8988T (cell line): ENCODE measurements around the gene UNC5C.

Experiments
- DNase-seq: peaks from one replicate; pipeline ENCODE4 v3.0.0; 2011

UNC5C gene

GRCh38 chr4:95256108-95256835 is 292.5 kb downstream of the UNC5C start:
- DNase-seq, result no peak

GRCh38 chr4:95255396-95256107 is 293.2 kb downstream of the UNC5C start:
- no peak for DNase-seq

GRCh38 chr4:95251568-95251967 is 297.2 kb downstream of the UNC5C start:
- no peak for DNase-seq

GRCh38 chr4:95250544-95251137 is 298.1 kb downstream of the UNC5C start:
- no peak for DNase-seq

- DNase-seq, result no peak
Observed at GRCh38 chr4:95249426-95250021, 299.2 kb downstream of the UNC5C start.

GRCh38 chr4:95248720-95249425 is 299.9 kb downstream of the UNC5C start:
- no peak for DNase-seq

GRCh38 chr4:95243892-95244291 is 304.9 kb downstream of the UNC5C start:
- DNase-seq, result no peak

- no peak for DNase-seq
Observed at GRCh38 chr4:95238554-95238953, 310.2 kb downstream of the UNC5C start.

- DNase-seq, result no peak
Observed at GRCh38 chr4:95232358-95233156, 316.2 kb downstream of the UNC5C start.

- DNase-seq, result no peak
Observed at GRCh38 chr4:95231681-95232080, 317.1 kb downstream of the UNC5C start.

- DNase-seq, result no peak
Observed at GRCh38 chr4:95225849-95226248, 322.9 kb downstream of the UNC5C start.

GRCh38 chr4:95224402-95224801 is 324.4 kb downstream of the UNC5C start:
- no peak for DNase-seq

GRCh38 chr4:95220205-95221175 is 328.3 kb downstream of the UNC5C start:
- no peak for DNase-seq

GRCh38 chr4:95219109-95219508 is 329.7 kb downstream of the UNC5C start:
- DNase-seq, result no peak

- DNase-seq, result no peak
Observed at GRCh38 chr4:95217197-95217596, 331.6 kb downstream of the UNC5C start.

- DNase-seq, result no peak
Observed at GRCh38 chr4:95216636-95217035, 332.1 kb downstream of the UNC5C start.

- DNase-seq, result no peak
Observed at GRCh38 chr4:95215991-95216605, 332.7 kb downstream of the UNC5C start.

- DNase-seq, result no peak
Observed at GRCh38 chr4:95215043-95215442, 333.7 kb downstream of the UNC5C start.

GRCh38 chr4:95214408-95214807 is 334.4 kb downstream of the UNC5C start:
- DNase-seq, result no peak

GRCh38 chr4:95213366-95213765 is 335.4 kb downstream of the UNC5C start:
- DNase-seq, result no peak

GRCh38 chr4:95212692-95213091 is 336.1 kb downstream of the UNC5C start:
- DNase-seq, result no peak
